Fibroblast of mammary gland (primary cell): ENCODE measurements around the gene TRIB2.

Source experiments
- DNase-seq: peaks from one replicate; pipeline ENCODE4 v3.0.0-alpha.2; 2010; ENCODE audit warnings: low read depth
- H3K4me3 ChIP-seq: 2 replicates; pipeline ENCODE4 v1.5.1; 2011; ENCODE audit warnings: low read depth, mild to moderate bottlenecking, low read length, moderate library complexity; ENCODE audit not compliant: control insufficient read depth
- CTCF ChIP-seq: conservative IDR thresholded peaks from 2 replicates; pipeline ENCODE4 v1.5.1; 2011; ENCODE audit warnings: low read depth, low read length, inconsistent platforms; ENCODE audit not compliant: control insufficient read depth, insufficient read depth

TRIB2 gene

DNA sequence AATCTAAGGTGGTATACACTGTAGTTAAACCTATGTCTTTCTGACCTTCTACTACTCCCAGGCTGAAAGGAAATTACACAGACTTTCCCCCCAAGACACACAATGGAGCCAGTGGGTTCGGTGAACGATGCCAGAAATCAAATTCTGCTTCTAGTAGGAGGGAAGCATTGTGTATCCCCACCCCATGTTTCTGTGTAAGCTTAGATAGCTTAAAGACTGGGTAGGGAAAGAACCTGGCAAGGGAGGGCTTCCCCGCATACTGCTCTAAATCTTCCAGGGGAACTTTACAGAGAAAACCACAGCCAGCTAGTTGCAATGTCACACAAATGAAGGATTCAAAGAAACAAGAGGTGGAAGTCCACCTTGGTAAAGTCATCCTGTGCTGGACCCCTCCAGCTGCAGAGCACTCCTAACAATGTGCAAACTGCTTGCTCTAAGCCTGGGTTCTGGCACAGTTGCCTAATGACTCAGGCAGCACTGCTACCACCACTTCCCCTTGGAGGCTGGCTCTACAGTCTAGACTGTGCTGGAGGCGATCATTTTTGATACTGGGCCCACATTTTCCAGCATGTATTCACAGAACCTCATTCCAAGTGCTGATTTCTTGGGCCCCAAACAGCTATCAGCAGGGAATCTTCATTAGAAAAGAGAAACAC is 47.5 kb downstream of the TRIB2 start:
- TF ChIP-seq CTCF, result no peak
- peak; percentile 88 for DNase-seq
- no peak overlapping the region for H3K4me3 ChIP-seq

- TF ChIP-seq CTCF, result no peak
- no peak for DNase-seq
- H3K4me3 ChIP-seq, result no peak overlapping the region
Observed at GRCh38 chr2:12764849-12765605, 48.3 kb downstream of the TRIB2 start.

DNA sequence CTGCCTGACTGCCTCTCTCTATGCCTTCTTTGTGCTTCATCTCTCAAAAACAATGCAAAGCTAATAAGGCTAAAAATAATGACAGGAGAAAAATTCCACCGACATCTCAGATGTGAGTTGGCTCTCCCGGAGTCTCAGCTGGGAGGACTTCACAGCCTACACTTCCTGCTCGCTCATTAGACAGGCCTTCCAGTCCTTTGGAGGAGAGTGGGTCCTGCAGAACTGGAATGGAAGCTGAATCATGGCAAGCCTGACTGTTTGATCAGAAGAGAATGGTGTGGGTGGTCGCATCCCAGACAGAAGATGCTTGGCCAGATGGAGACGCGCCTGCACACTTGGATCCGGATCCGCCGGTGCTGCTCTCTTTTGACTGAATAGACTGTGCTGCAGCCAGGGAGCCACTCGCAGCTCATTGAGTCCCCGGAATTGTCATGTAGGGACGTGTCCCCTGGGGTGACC is 49.7 kb downstream of the TRIB2 start:
- H3K4me3 ChIP-seq, result no peak overlapping the region
- TF ChIP-seq CTCF, result no peak
- peak; percentile 37 for DNase-seq

DNA sequence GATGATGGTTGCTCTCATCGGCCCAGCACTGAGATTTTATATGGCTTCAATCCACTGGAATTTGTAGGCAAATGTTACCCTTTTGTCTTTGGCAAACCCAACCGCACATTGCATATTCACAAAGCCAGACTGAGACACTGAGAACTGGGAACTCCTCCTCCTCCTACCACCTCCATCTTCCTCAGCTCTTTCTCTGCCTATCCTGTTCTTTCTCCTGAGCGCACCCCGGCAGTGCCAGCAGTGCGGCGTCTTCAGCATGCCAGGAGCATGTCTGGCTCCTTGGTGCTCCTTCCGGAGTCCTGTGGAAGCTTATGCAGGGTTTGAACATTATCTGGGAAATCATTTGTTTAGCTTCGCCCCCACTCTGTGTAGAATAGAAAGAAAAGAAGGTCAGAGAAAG is 50.8 kb downstream of the TRIB2 start:
- no peak for DNase-seq
- no peak overlapping the region for H3K4me3 ChIP-seq
- no peak for TF ChIP-seq CTCF

DNA sequence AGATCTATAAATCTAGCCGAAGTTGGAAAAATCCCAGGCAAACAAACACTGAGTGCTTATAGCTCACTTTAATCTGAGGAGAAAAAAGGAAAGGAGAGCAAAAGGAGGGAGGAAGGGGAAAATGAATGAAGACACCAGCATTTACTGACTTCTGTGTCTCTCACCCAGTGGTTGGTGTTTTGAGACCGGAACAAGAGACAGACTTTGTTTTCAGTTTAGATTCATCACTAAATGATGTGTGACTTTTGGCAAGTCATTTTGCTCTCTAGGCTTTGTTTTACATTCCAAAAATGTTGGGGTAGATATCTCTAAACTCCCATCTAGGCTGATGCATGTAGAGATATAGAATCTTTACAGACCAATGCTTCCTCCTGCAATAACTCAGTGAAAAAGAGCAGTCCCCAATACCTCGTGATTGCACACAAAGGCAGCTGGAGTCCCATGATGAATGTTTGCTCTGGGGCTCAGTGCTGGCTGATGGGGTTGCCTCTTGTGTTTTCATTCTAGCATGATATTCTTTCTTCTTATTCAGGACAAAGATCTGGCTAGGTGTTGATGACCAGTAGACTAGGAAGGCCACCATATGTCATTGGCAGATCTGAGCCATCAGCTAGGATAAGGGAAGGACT is 51.4 kb downstream of the TRIB2 start:
- TF ChIP-seq CTCF, result no peak
- H3K4me3 ChIP-seq, result no peak overlapping the region
- no peak for DNase-seq

DNA sequence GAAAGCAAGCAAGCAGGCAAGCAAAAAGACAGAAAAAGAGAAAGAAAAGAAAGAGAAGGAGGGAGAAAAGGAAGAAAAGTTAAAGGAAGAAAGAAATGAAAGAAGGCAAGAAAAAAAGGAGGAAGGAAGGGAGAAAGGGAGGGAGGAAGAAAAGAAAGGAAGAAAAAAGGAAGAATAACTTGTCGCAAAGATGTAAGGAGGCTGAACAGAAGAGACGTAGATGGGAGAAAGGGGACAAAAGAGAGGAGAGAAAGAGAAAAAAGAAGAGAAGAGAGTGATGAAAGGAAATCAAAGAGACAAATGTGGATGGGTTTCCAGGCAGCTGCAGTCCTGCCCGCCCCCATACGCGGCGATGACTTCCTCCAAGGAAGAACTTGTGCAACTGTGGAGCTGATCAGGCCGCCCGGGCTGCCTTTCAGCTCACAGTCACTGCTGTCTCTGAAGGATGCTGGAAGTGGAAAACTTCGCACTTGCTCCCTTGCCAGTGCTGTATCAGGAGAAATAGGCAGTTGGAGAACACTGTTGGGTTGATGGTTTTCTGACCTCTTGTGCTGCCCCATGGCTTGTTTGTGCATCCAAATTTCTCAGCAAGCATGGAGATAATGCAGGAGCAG is 52.9 kb downstream of the TRIB2 start:
- TF ChIP-seq CTCF, result no peak
- peak; percentile 68 for DNase-seq
- no peak overlapping the region for H3K4me3 ChIP-seq
